Esophagus muscularis mucosa (tissue), 4 donors: ENCODE results near the gene CABP4. TPM values are rescaled to one million over a fixed set of nuclear protein-coding genes. Genes with fewer than 3 reads are reported as not detected.

Experiments
- DNase-seq: peaks from one replicate; pipeline ENCODE4 v3.0.0-alpha.2; 2017; ENCODE audit errors: extremely low spot score
- H3K27ac ChIP-seq, 4 donors: fragments of 200-600 bp; sonication (generic); replicated peaks in 1 of 4; 1 replicate in 3 of 4; 2 replicates in 1 of 4; pipeline ENCODE4 v1.5.1; 2016 to 2019; ENCODE audit warnings: mild to moderate bottlenecking in 1 of 4
- H3K27me3 ChIP-seq, 4 donors: fragments of 200-600 bp; sonication (generic); one replicate each; pipeline versions ENCODE4 v1.5.1 to v1.6.0; 2016 to 2019
- H3K36me3 ChIP-seq, 4 donors: fragments of 200-600 bp; sonication (generic); one replicate each; pipeline ENCODE4 v1.5.1; 2016 to 2019
- H3K4me1 ChIP-seq, 4 donors: fragments of 200-600 bp; sonication (generic); one replicate each; pipeline ENCODE4 v1.5.1; 2016 to 2019
- H3K4me3 ChIP-seq, 4 donors: fragments of 200-600 bp; sonication (generic); 1 replicate in 2 of 4; 2 replicates in 2 of 4; pipeline ENCODE4 v1.5.1; 2016 to 2019; ENCODE audit warnings: mild to moderate bottlenecking in 4 of 4, moderate library complexity in 1 of 4
- H3K9me3 ChIP-seq, 4 donors: fragments of 200-600 bp; sonication (generic); 1 replicate in 3 of 4; 2 replicates in 1 of 4; pipeline ENCODE4 v1.5.1; 2016 to 2019
- EP300 ChIP-seq: sonication (generic); formaldehyde crosslinking; IDR thresholded peaks from one replicate; pipeline ENCODE4 v1.6.1; 2017; ENCODE audit warnings: antibody characterized with exemption
- POLR2A ChIP-seq: fragments of 450-650 bp; IDR thresholded peaks from one replicate; pipeline ENCODE4 v1.6.1; 2017; ENCODE audit warnings: antibody characterized with exemption, moderate library complexity, mild to moderate bottlenecking, low read depth
- POLR2AphosphoS5 ChIP-seq, 2 donors: sonication (generic); formaldehyde crosslinking; IDR thresholded peaks; one replicate each; pipeline ENCODE4 v1.6.1; 2017; ENCODE audit warnings: antibody characterized with exemption in 2 of 2
- WGBS: methylation state at CpG from one replicate; pipeline ENCODE4 v1.1.5; 2018; 5-methylcytosine and 5-hydroxymethylcytosine counted together
- intact Hi-C: fragments of 100-400 bp; cut with DNase I; formaldehyde crosslinking; loops from one replicate; pipeline ENCODE4 v1.15.1; 2023
- total RNA-seq, 4 donors: library from RNA; depleted of rRNA; stranded (reverse); fragments of >200 nt; gene quantifications; one replicate each; pipeline versions ENCODE4 v1.1.0 to v1.2.1, GENCODE V29; 2016
- TF ChIP-seq, protein P1 (sequence below), 3 experiments: fragments of 200-600 bp in 2 of 3; fragments of 450-650 bp in 1 of 3; sonication (generic) in 2 of 3; IDR thresholded peaks; one replicate each; pipeline ENCODE4 v1.5.1; 2017 to 2019; ENCODE audit warnings: antibody characterized with exemption in 3 of 3, mild to moderate bottlenecking in 2 of 3, moderate library complexity in 1 of 3

The CABP4 gene
- total RNA-seq, 4 donors from 2014 or later = 0.50 to 2.9 (median 1.5) TPM

- peak overlapping the region; percentile 97 to 100 (median 98) for H3K27ac ChIP-seq
- intact Hi-C loops = loop anchor here (5.0 to 10.0 kb wide), 2 partner anchors 104 to 152 kb away; partner anchors contain the start of genes POLD4, PPP1CA and TBC1D10C
- TF ChIP-seq POLR2A (no peak), POLR2AphosphoS5 (IDR thresholded peaks at IDR 0.05) (no peak), EP300 (no peak)
- TF ChIP-seq, protein P1, sequence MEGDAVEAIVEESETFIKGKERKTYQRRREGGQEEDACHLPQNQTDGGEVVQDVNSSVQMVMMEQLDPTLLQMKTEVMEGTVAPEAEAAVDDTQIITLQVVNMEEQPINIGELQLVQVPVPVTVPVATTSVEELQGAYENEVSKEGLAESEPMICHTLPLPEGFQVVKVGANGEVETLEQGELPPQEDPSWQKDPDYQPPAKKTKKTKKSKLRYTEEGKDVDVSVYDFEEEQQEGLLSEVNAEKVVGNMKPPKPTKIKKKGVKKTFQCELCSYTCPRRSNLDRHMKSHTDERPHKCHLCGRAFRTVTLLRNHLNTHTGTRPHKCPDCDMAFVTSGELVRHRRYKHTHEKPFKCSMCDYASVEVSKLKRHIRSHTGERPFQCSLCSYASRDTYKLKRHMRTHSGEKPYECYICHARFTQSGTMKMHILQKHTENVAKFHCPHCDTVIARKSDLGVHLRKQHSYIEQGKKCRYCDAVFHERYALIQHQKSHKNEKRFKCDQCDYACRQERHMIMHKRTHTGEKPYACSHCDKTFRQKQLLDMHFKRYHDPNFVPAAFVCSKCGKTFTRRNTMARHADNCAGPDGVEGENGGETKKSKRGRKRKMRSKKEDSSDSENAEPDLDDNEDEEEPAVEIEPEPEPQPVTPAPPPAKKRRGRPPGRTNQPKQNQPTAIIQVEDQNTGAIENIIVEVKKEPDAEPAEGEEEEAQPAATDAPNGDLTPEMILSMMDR (IDR thresholded peaks at IDR 0.05) = no peak
- peak overlapping the region; percentile 55 to 72 (median 62) for H3K4me3 ChIP-seq
- WGBS = 88% methylated on average over 11 of the region's 16 CpGs
- H3K36me3 ChIP-seq = peaks cover 0 to 19% (median 18%) of the 10 kb centered on the region in 4 donors
- peaks cover 27 to 60% (median 54%) of the 10 kb centered on the region in 4 donors for H3K4me1 ChIP-seq
- H3K9me3 ChIP-seq = no peaks in the 10 kb centered on the region
- no peak for DNase-seq
- H3K27me3 ChIP-seq = peaks cover 0 to 40% (median 3%) of the 10 kb centered on the region in 4 donors
Observed at GRCh38 chr11:67506426-67507051, 51.4 kb downstream of the CABP4 start.

DNA sequence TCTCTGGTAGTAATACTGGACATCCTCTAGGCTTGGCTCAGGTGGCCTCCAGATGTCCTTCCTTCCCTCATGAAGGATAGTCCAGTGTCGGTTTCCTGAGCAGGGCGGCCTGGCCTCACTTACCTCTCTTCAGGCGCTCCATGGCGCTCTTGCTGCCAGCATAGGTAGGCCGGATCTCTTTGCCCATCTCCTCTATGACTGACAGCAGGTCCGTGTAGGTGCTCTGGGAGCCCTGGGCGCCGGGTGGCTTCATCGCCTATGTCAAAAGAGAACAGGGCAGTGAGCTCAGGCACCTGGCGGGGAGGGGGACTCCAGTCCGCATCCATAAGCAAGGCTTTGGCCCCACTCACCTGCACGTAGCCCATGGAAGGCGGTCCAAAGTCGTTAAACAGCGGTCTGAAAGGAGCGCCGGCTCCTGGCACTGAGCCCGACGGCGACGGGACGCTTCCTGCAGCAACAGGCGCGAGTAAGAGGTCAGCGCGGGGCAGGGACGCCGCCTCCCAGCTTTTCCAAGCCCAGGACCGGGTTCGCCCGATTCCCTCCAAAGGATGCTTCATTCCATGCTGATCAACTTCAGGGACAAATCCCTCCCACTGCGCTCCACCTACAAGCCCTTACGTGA lies 52.2 kb downstream of the CABP4 start:
- Histone ChIP-seq H3K9me3 (no peaks in the 10 kb centered on the region), H3K27ac (peak overlapping the region; percentile 97 to 100 (median 98)), H3K4me1 (peaks cover 27 to 60% (median 54%) of the 10 kb centered on the region in 4 donors), H3K4me3 (peak overlapping the region; percentile 72 to 93 (median 81)), H3K27me3 (peaks cover 0 to 40% (median 3%) of the 10 kb centered on the region in 4 donors), H3K36me3 (peaks cover 0 to 12% (median 10%) of the 10 kb centered on the region in 4 donors)
- 59% methylated on average over 10 of the region's 33 CpGs for WGBS
- TF ChIP-seq POLR2A = no peak
- no peak for TF ChIP-seq EP300
- TF ChIP-seq, protein P1 (IDR thresholded peaks at IDR 0.05) = no peak
- no peak for TF ChIP-seq POLR2AphosphoS5 (IDR thresholded peaks at IDR 0.05)
- intact Hi-C loops = loop anchor here (5.0 to 10.0 kb wide), 2 partner anchors 105 to 153 kb away; partner anchors contain the start of genes POLD4, PPP1CA and TBC1D10C
- no peak for DNase-seq

GRCh38 chr11:67507864-67508485 lies 52.8 kb downstream of the CABP4 start, which contains the start of gene CDK2AP2:
Gene CDK2AP2, minus strand, starts transcription at chr11:67508162. Its CDS starts 80 bp downstream, at chr11:67508082.
- H3K9me3 ChIP-seq = no peaks in the 10 kb centered on the region
- peaks cover 27 to 58% (median 54%) of the 10 kb centered on the region in 4 donors for H3K4me1 ChIP-seq
- DNase-seq = peak; percentile 99
- WGBS = 0% methylated on average over 24 of the region's 57 CpGs
- peak within 1 kb of the TSS; percentile 72 to 93 (median 81) for H3K4me3 ChIP-seq
- intact Hi-C loops = loop anchor here (5.0 to 10.0 kb wide), 2 partner anchors 106 to 153 kb away; partner anchors contain the start of genes POLD4, PPP1CA and TBC1D10C
- TF ChIP-seq EP300 (no peak), POLR2AphosphoS5 (IDR thresholded peaks at IDR 0.05) (peak; percentile 85 to 96), POLR2A (peak; percentile 83)
- TF ChIP-seq, protein P1 (IDR thresholded peaks at IDR 0.05) = peak in 1 of 3 experiments; percentile 7
- peaks cover 0 to 38% (median 3%) of the 10 kb centered on the region in 4 donors for H3K27me3 ChIP-seq
- H3K27ac ChIP-seq = peak within 1 kb of the TSS; percentile 97 to 100 (median 98)
- H3K36me3 ChIP-seq = peaks cover 0 to 10% (median 9%) of the 10 kb centered on the region in 4 donors

DNA sequence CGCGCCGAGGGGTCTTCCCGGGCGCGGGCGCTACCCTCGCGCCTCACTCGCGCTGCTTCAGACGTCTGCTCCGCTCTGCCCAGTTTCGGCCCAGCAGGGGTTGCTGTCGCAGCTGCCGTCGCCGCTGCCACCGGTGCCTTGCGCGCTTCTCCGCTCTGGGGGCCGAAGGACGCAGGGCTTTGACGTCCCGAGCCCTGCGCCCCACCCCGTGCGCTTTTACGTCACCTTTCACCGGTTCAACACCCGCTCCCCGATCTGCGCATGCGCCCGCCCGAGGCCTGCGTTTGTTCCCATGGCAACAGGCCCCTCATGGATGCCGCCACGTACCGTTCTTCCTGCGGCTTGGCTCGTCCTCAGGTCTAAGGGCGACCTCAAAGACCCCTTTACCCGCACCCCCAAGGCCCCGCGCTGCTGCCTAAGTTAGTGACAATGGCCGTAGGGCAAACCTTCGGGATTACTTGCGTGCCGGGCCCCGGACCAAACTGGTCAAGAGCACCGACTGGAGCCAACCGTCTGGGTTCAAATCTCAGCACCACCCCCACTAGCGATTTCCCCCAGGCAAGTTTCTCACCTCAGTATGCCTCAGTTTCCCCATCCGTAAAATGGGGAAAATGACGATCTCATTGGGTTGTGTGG lies 53.5 kb downstream of the CABP4 start:
- TF ChIP-seq EP300 = no peak
- peak; percentile 57 for TF ChIP-seq POLR2A
- TF ChIP-seq, protein P1 (IDR thresholded peaks at IDR 0.05) = no peak
- TF ChIP-seq POLR2AphosphoS5 (IDR thresholded peaks at IDR 0.05) = peak in 1 of 2 donors; percentile 89
- Histone ChIP-seq H3K27ac (peak overlapping the region; percentile 97 to 100 (median 98)), H3K4me1 (peaks cover 25 to 51% (median 50%) of the 10 kb centered on the region in 4 donors), H3K27me3 (peaks cover 0 to 36% (median 2%) of the 10 kb centered on the region in 4 donors), H3K4me3 (peak overlapping the region; percentile 72 to 93 (median 81)), H3K36me3 (peaks cover 0 to 10% (median 9%) of the 10 kb centered on the region in 4 donors), H3K9me3 (no peaks in the 10 kb centered on the region)
- WGBS = 2% methylated on average over 21 of the region's 57 CpGs
- DNase-seq = peak; percentile 100
- intact Hi-C loops = loop anchor here (5.0 to 10.0 kb wide), 2 partner anchors 106 to 154 kb away; partner anchors contain the start of genes POLD4, PPP1CA and TBC1D10C
